MM.1S (cell line): Measurements from ENCODE around the gene TMC2.

Experiments
- DNase-seq: peaks from one replicate; pipeline ENCODE4 v3.0.0-alpha.2; 2015
- H2AFZ ChIP-seq: fragments of 300-600 bp; sonication (generic); 2 replicates; pipeline ENCODE4 v1.6.0; 2016; ENCODE audit warnings: antibody characterized with exemption, low read length
- H3F3A ChIP-seq: fragments of 300-600 bp; sonication (generic); 2 replicates; pipeline ENCODE4 v1.6.1; 2016; ENCODE audit warnings: mild to moderate bottlenecking, antibody characterized with exemption, low read length, moderate library complexity, mixed read lengths; ENCODE audit not compliant: insufficient read depth
- H3K27ac ChIP-seq: fragments of 300-600 bp; sonication (generic); 2 replicates; pipeline ENCODE4 v1.5.1; 2016; ENCODE audit warnings: mild to moderate bottlenecking, low read length
- H3K27me3 ChIP-seq: fragments of 300-600 bp; sonication (generic); replicated peaks from 2 replicates; pipeline ENCODE4 v1.6.0; 2016; ENCODE audit warnings: low read length; ENCODE audit not compliant: insufficient read depth
- H3K36me3 ChIP-seq: fragments of 300-600 bp; sonication (generic); replicated peaks from 2 replicates; pipeline ENCODE4 v1.6.1; 2016; ENCODE audit warnings: mild to moderate bottlenecking, low read length, mixed read lengths; ENCODE audit not compliant: insufficient read depth
- H3K4me1 ChIP-seq: fragments of 300-600 bp; sonication (generic); 2 replicates; pipeline ENCODE4 v1.6.1; 2016; ENCODE audit warnings: low read length, mixed read lengths
- H3K4me2 ChIP-seq: fragments of 300-600 bp; sonication (generic); 2 replicates; pipeline ENCODE4 v1.6.0; 2016; ENCODE audit warnings: low read depth, low read length
- H3K4me3 ChIP-seq: fragments of 300-600 bp; sonication (generic); 2 replicates; pipeline ENCODE4 v1.5.1; 2016; ENCODE audit warnings: low read length, mixed read lengths
- H3K79me2 ChIP-seq: fragments of 300-600 bp; sonication (generic); 2 replicates; pipeline ENCODE4 v1.6.1; 2016; ENCODE audit warnings: mixed run types, low read length, mixed read lengths
- H3K9ac ChIP-seq: fragments of 300-600 bp; sonication (generic); 2 replicates; pipeline ENCODE4 v1.6.1; 2016; ENCODE audit warnings: low read length, mixed read lengths
- H3K9me2 ChIP-seq: fragments of 300-600 bp; sonication (generic); replicated peaks from 2 replicates; pipeline ENCODE4 v1.6.1; 2016; ENCODE audit warnings: mild to moderate bottlenecking, low read length, mixed read lengths; ENCODE audit not compliant: insufficient read depth
- H3K9me3 ChIP-seq: fragments of 300-600 bp; sonication (generic); replicated peaks from 2 replicates; pipeline ENCODE4 v1.6.1; 2016; ENCODE audit warnings: mild to moderate bottlenecking, low read length, mixed read lengths; ENCODE audit not compliant: insufficient read depth
- H4K20me1 ChIP-seq: fragments of 300-600 bp; sonication (generic); 2 replicates; pipeline ENCODE4 v1.6.1; 2016; ENCODE audit warnings: mild to moderate bottlenecking, low read length, moderate library complexity, mixed read lengths; ENCODE audit not compliant: insufficient read depth
- EZH2 ChIP-seq: fragments of 300-600 bp; sonication (generic); optimal IDR thresholded peaks from 2 replicates; pipeline ENCODE3; 2017; ENCODE audit warnings: low read depth, mild to moderate bottlenecking, antibody characterized with exemption, low read length, mixed read lengths
- EZH2phosphoT487 ChIP-seq: fragments of 300-600 bp; sonication (generic); IDR thresholded peaks from 2 replicates; pipeline ENCODE4 v1.6.1; 2018; ENCODE audit warnings: antibody characterized with exemption, low read length
- TF ChIP-seq, protein P1 (sequence below): fragments of 300-600 bp; sonication (generic); IDR thresholded peaks from 2 replicates; pipeline ENCODE4 v1.5.1; 2016; ENCODE audit warnings: antibody characterized with exemption, low read length, mixed read lengths

Gene TMC2

GRCh38 chr20:2616634-2617033 lies 80.3 kb downstream of the TMC2 start:
- Histone ChIP-seq H4K20me1 (no peaks in the 10 kb centered on the region), H3K9ac (no peak overlapping the region), H3K4me1 (no peaks in the 10 kb centered on the region), H3K36me3 (no peaks in the 10 kb centered on the region), H3F3A (no peaks in the 10 kb centered on the region), H3K9me2 (no peaks in the 10 kb centered on the region), H3K27me3 (no peaks in the 10 kb centered on the region), H3K4me2 (no peak overlapping the region), H2AFZ (no peak overlapping the region), H3K27ac (no peak overlapping the region), H3K9me3 (no peaks in the 10 kb centered on the region), H3K79me2 (no peaks in the 10 kb centered on the region), H3K4me3 (no peak overlapping the region)
- TF ChIP-seq EZH2phosphoT487 (no peak), EZH2 (no peak)
- TF ChIP-seq, protein P1, sequence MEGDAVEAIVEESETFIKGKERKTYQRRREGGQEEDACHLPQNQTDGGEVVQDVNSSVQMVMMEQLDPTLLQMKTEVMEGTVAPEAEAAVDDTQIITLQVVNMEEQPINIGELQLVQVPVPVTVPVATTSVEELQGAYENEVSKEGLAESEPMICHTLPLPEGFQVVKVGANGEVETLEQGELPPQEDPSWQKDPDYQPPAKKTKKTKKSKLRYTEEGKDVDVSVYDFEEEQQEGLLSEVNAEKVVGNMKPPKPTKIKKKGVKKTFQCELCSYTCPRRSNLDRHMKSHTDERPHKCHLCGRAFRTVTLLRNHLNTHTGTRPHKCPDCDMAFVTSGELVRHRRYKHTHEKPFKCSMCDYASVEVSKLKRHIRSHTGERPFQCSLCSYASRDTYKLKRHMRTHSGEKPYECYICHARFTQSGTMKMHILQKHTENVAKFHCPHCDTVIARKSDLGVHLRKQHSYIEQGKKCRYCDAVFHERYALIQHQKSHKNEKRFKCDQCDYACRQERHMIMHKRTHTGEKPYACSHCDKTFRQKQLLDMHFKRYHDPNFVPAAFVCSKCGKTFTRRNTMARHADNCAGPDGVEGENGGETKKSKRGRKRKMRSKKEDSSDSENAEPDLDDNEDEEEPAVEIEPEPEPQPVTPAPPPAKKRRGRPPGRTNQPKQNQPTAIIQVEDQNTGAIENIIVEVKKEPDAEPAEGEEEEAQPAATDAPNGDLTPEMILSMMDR, result no peak
- no peak for DNase-seq

DNA sequence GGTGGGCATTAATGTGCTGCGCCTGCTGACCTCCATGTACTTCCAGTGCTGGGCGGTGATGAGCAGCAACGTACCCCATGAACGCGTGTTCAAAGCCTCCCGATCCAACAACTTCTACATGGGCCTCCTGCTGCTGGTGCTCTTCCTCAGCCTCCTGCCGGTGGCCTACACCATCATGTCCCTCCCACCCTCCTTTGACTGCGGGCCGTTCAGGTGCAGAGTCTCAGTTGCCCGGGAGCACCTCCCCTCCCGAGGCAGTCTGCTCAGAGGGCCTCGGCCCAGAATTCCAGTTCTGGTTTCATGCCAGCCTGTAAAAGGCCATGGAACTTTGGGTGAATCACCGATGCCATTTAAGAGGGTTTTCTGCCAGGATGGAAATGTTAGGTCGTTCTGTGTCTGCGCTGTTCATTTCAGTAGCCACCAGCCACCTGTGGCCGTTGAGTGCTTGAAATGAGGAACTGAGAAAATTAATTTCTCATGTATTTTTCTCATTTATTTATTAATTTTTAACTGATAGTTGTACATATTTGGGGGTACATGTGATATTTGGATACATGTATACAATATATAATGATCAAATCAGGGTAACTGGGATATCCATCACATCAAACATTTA lies 80.8 kb downstream of the TMC2 start:
- Histone ChIP-seq H4K20me1 (no peaks in the 10 kb centered on the region), H3K79me2 (no peaks in the 10 kb centered on the region), H3K9me3 (no peaks in the 10 kb centered on the region), H3K4me2 (no peak overlapping the region), H3K9me2 (no peaks in the 10 kb centered on the region), H3K27ac (no peak overlapping the region), H3F3A (no peaks in the 10 kb centered on the region), H3K9ac (no peak overlapping the region), H3K36me3 (no peaks in the 10 kb centered on the region), H3K4me1 (no peaks in the 10 kb centered on the region), H3K4me3 (no peak overlapping the region), H2AFZ (no peak overlapping the region), H3K27me3 (no peaks in the 10 kb centered on the region)
- no peak for DNase-seq
- no peak for TF ChIP-seq EZH2
- TF ChIP-seq, protein P1, result no peak
- TF ChIP-seq EZH2phosphoT487, result no peak

DNA sequence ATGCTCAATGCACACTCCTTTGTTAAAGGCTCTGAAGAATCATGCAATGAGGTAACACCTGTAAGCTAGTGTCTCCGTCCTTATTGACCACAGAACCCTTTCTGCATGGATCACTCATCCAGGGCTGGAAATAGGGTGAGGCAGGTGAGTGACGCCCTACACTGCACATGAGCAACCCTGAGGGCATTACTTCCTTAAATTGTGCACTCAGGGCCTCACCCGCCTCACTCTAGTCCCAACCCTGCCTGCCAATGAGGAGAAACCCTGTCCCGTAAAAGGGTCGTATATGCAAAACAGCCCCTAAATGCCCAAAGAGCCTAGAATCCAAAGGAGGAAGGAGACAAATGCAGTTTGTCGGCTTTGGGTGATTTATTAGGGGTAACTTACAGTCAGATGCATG lies 82.4 kb downstream of the TMC2 start:
- H3K9me3 ChIP-seq, result no peaks in the 10 kb centered on the region
- no peaks in the 10 kb centered on the region for H3K27me3 ChIP-seq
- TF ChIP-seq EZH2, result no peak
- TF ChIP-seq, protein P1, result no peak
- TF ChIP-seq EZH2phosphoT487, result no peak
- no peak for DNase-seq
- no peaks in the 10 kb centered on the region for H4K20me1 ChIP-seq
- no peaks in the 10 kb centered on the region for H3F3A ChIP-seq
- H3K79me2 ChIP-seq, result no peaks in the 10 kb centered on the region
- H3K9me2 ChIP-seq, result no peaks in the 10 kb centered on the region
- H3K9ac ChIP-seq, result no peak overlapping the region
- H3K4me2 ChIP-seq, result no peak overlapping the region
- H2AFZ ChIP-seq, result no peak overlapping the region
- H3K4me1 ChIP-seq, result no peaks in the 10 kb centered on the region
- H3K36me3 ChIP-seq, result no peaks in the 10 kb centered on the region
- H3K4me3 ChIP-seq, result no peak overlapping the region
- H3K27ac ChIP-seq, result no peak overlapping the region
